Left ventricle myocardium superior (tissue), 1 donor: ENCODE results near the gene HTRA2. TPM values are rescaled to one million over a fixed set of nuclear protein-coding genes. Genes with fewer than 3 reads are reported as not detected.

Source experiments
- ATAC-seq: fragments of 200-7000 bp; cut with Tn5 transposase; one replicate; pipeline ENCODE4 v1.9.1; 2020; ENCODE audit warnings: mild to moderate bottlenecking, moderate library complexity
- DNase-seq: peaks from one replicate; pipeline ENCODE4 v3.0.0-alpha.2; 2020
- intact Hi-C: fragments of 100-400 bp; cut with micrococcal nuclease; formaldehyde crosslinking; loops from one replicate; pipeline ENCODE4 v1.11.0; 2022
- total RNA-seq: library from RNA; stranded (reverse); fragmentation: NEBNext Ultra II Directional; extraction: Animal tissue kit (Norgen Biotek cat#: 25700); gene quantifications from one replicate; pipeline ENCODE4 v1.2.1, GENCODE V29; 2021
- donor health status: DM: no; HTN: yes; CAD: no; lungs with severe emphysema.

HTRA2 gene
- total RNA-seq, 1 donor from 2014 or later, result 28.5 TPM

DNA sequence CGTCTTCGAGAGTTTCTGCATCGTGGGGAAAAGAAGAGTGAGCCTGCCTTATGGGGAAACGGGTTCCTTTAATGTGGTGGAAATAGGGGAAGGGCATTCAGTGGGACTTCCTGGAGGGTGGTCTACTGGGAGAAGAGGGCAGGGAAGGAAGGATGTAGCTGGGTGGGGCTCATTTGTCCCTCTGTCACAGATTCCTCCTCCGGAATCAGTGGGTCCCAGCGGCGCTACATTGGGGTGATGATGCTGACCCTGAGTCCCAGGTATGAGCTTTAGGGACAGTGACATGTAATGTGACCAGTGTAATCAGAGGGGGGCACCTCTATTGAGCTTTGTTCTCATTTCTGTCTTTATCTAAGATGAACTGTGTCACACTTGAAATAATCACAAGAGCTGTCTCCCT lies 1.9 kb downstream of the HTRA2 start:
- intact Hi-C loops, result no loop called here
- no peak for DNase-seq
- no peak for ATAC-seq

DNA sequence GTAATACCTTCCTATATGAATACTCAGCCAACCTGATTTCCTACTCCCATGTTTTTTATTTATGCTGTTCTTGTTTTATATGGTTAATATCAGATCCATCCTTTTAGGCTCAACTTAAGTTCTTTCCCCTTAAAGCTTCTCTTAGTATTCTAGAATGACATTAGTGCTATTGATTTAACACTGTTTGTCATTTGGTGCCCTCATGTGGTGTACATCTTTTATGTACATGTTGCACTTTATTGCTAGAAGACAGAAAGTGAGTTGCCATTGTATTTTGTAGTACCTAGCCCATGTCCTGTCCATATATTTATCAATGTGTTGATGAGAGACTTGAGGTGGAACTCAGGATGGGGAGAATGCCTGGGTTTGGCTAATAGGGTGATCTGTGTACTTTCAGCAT lies 2.5 kb downstream of the HTRA2 start:
- intact Hi-C loops, result no loop called here
- DNase-seq (no peak), ATAC-seq (no peak)

DNA sequence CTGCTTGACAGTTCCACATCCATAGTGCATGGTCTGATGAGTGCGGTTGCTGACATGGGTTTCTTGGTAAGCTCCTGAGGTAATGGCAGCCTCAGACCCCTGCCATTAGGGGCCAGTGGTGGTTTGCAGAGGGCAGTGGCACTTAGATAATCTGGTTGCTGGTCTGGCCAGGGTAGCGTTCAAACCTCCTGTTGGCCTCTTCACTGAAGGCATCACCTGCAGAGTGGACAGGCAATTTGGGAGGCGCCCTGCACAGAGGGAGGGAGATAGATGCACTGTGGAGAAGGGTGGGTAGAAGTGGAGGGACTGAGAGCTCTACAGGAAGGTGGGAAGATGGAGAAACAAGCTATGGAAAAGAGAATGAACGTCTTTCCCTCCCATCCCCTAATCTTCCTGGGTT lies 3.7 kb downstream of the HTRA2 start:
- DNase-seq, result no peak
- no peak for ATAC-seq
- intact Hi-C loops, result no loop called here

DNA sequence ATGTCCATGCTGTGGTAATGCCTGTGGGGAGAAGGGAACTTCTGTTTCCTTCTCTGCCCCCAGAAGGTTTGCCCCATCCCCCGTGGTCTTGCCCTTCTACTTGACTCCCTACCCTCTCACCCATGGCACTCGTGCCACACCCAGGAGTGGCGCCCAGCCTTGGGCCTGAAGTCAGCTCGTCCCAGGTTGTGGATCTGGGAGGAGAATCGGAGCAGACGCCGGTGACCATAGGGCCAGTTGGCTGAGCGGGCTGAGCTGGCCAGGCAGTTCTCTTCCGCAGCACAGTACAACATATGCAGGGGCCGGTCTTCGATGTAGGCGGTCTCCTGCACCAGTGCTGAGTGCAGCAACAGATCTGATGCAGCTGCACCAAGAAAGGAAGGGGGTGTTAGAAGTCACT lies 4.7 kb downstream of the HTRA2 start:
- DNase-seq, result no peak
- no peak for ATAC-seq
- intact Hi-C loops, result no loop called here

GRCh38 chr2:74535440-74535965 lies 5.8 kb downstream of the HTRA2 start:
- DNase-seq (no peak), ATAC-seq (no peak)
- intact Hi-C loops, result no loop called here

DNA sequence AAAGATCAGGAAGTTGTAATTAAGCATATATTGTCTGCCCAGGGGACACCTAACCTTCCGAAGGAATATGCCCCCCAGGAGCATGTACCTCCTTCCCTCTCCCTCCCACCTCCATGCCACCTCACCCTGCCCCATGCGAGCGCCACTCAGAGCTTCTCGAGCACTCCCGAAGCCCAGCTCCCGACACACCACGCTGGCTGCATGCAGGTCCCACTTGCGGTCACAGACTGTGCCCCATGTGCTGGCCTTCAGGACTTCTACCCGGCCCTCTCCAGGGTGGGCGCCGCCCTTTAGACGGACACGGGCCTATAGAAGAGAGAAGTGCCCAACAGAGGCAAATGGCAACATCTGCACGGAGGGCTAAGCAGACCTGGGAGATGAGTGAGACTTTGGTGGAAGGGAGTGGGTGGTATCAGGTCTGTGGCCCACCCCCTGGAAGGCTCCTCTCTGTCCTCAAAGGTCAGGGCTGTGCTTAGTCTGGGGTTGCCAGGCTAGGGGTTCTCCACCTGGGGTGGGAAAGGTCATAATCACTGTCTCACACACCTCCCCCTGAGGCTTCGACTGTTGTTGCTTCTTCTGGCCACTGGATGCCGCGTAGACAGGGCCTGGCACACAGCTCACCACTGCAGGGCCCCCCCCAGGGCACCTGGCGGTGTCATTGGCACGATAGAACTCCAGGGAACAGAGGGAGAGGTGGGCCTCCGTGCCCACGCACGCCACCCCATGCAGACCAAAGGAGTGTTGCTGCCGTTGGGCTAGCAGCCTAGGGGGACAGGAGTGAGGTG lies 6.6 kb downstream of the HTRA2 start:
- DNase-seq (no peak), ATAC-seq (no peak)
- intact Hi-C loops, result no loop called here

GRCh38 chr2:74537140-74537539 lies 7.4 kb downstream of the HTRA2 start:
- DNase-seq, result no peak
- no peak for ATAC-seq
- intact Hi-C loops, result no loop called here

- ATAC-seq, result no peak
- no peak for DNase-seq
- intact Hi-C loops, result no loop called here
Observed at GRCh38 chr2:74538881-74539339, 9.2 kb downstream of the HTRA2 start.

GRCh38 chr2:74540291-74540690 lies 10.6 kb downstream of the HTRA2 start:
- DNase-seq (peak; percentile 75), ATAC-seq (peak; percentile 90)
- intact Hi-C loops, result no loop called here

DNA sequence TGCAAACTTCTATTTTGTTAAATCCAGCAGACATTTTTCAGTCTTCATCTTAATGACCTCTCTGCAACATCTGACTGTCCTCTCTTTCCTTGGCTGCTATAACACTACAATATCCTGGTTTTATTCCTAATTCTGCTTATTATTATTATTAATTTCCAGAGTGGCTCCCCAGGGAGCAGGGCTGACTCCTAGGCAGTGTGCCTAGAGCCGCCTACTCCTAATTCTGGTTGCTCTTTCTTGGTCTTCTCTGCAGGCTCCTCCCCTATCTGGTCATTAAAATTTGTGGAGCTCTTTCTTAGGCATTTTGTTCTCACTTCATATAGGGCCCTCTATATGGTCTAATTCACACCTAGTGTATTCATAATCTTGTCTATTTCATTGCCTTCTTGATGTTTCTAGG lies 13.2 kb downstream of the HTRA2 start:
- DNase-seq (no peak), ATAC-seq (no peak)
- intact Hi-C loops, result no loop called here

- DNase-seq (no peak), ATAC-seq (no peak)
- intact Hi-C loops, result no loop called here
Observed at GRCh38 chr2:74544634-74545033, 14.9 kb downstream of the HTRA2 start.

DNA sequence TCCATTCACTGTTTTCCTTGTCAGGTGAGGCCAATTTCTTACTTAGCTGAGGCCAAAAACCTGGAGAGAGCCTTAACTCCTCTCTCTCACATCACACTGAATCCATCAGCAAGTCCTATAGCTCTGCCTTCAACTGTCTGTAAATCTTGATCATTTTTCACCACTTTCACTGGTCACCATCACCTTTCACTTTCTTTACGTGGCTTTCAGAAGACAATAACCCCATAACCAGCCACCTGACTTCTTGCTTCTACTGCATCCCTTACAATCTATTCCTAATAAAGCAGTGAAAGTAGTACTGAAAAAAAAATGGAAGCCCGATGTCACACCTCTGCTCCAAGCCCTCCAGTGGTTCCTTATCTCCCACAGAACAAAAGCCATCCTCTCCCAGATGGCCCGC lies 16.3 kb downstream of the HTRA2 start:
- DNase-seq, result no peak
- no peak for ATAC-seq
- intact Hi-C loops, result no loop called here

DNA sequence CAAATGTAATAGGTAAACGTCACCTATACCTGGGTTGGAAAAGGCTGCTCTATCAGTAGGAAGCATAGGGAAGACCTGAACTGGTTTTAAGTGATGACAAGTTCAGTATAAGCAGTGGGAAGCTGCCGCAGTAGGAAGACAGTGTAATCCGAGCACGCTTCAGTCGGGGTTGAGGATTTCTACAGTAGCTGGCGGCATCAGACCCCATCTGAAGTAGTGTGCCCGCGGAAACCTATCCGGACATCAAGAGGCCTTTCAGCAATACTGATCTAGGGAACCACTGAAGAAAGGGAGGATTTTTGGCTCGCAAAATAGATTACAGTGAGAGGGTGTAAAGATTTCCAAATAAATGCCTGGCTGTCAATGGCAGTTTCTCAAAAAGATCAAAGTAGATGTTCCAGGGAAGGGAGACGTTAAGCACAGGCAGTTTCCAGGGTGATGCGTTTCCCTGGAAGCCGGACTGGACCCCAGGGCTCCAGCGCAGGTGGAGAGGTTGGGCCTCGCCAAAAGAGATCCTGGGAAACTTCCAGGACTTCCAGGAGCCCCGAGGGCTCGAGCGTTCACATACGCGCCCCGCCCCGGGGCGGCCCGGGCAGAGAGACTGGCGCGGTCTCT lies 18.7 kb downstream of the HTRA2 start:
- no peak for DNase-seq
- intact Hi-C loops, result no loop called here
- peak; percentile 6 for ATAC-seq

DNA sequence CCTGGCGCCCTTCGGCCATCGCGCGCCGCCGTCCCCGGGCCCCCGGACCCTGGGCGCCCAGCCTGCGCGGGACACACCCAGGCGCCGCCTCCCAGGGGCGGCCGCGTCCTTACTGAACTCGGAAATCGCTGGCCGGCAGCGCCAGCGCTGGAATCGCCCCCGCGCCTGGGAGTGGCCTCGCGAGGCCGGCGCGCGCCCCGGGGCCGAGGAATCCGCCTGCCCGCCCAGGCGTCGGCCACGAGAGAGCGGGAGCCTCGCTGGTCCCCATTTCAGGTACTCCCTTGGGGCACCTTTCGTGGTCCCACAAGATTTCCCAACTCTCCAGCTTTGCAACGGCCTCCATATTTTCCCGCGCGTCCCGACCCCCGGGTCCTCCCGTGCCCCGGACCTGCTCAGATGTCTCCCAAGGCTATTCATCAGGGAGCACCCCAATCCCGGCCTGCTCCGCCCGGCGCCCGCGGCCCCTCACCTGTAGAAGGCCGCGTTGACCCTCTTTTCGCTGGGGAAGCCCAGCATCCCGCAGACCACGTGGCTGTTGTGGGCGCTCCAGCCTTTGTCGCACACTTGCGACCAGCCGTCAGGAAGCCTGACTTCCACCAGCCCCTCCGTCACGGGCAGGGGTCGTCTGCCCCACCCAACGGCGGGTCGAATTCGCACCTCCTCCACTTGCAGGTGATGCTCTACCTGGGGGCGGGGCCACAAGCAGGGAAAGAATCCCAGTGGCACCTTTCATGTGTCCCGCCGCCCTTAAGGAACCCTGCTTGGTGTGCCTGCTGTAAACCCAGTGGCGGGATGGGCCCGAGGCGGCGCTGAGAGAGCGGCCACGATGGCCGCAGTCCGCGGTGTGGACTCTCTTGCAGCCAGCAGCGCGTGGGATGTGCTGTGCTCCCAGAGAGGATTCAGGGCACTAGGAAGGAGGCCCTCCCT lies 19.4 kb downstream of the HTRA2 start:
- intact Hi-C loops, result no loop called here
- ATAC-seq (peak; percentile 89), DNase-seq (peak; percentile 88)

- intact Hi-C loops, result no loop called here
- no peak for ATAC-seq
Observed at GRCh38 chr2:74550231-74550630, 20.5 kb downstream of the HTRA2 start.

DNA sequence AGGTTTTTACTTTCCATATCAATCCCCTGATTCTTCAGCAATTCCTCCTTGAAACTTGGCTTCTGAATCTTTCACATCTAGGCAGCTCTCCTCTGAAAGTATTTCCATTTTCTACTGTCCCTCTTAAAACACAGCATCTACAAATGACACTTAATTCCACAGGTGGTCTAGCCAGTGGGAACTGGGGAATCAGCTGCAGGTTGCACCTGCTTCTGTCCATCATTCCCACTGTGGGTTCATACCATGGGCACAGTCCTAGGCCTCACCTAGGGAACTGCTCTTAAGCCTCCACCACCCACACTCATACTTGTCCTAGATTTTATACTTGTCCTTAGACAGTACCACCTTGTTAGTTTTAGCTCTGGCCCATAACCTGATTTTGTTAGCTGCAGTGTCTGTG lies 21.8 kb downstream of the HTRA2 start:
- DNase-seq, result no peak
- no peak for ATAC-seq
- intact Hi-C loops, result no loop called here

More at GRCh38 chr2:74550231-74550630, 20.5 kb downstream of the HTRA2 start:
- DNase-seq, result no peak

DNA sequence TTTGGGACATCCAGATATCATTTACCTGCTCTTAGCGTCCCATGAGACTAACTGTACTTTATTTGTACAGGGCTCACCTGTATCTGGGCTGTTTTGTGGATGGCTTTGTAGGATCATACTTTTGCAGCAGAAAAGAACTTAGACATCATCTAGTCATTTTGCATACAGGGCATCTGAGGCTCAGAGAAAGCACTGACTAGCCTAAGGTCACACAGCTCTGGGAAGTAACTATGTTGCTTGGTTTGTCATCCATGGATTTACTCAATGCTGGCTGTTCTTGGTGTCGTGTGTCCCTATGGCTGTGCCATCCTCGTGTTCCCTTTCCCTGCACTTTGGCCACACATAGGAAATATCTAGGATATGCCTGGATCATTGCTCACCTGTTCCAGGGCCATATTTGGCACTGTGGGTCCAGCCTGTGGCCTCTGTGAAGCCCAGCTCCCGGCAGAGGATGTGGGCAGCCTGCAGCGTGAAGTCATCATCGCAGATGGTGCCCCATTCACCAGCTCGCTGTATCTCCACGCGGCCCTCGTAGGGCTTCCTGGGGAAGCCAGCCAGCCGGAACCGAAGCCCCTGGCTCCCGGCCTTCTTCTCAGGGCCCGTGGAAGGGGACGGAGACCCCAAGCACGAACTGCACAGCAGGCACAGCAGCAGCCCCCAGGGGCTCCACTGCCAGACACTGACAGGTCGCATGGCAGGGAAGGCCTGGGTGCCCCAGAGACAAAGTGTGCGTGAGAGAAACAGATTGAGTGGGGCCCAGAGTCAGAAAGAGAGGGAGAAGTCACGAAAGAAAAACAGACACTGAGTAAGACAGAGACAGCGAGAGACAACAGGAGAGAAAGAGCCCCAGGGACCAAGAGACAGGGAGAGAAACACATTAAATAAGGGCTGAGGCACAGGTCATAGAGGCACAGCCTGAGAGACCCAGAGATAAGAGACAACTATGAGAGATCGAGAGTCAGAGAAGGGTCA lies 22.5 kb downstream of the HTRA2 start:
- ATAC-seq (no peak), DNase-seq (no peak)
- intact Hi-C loops, result no loop called here

DNA sequence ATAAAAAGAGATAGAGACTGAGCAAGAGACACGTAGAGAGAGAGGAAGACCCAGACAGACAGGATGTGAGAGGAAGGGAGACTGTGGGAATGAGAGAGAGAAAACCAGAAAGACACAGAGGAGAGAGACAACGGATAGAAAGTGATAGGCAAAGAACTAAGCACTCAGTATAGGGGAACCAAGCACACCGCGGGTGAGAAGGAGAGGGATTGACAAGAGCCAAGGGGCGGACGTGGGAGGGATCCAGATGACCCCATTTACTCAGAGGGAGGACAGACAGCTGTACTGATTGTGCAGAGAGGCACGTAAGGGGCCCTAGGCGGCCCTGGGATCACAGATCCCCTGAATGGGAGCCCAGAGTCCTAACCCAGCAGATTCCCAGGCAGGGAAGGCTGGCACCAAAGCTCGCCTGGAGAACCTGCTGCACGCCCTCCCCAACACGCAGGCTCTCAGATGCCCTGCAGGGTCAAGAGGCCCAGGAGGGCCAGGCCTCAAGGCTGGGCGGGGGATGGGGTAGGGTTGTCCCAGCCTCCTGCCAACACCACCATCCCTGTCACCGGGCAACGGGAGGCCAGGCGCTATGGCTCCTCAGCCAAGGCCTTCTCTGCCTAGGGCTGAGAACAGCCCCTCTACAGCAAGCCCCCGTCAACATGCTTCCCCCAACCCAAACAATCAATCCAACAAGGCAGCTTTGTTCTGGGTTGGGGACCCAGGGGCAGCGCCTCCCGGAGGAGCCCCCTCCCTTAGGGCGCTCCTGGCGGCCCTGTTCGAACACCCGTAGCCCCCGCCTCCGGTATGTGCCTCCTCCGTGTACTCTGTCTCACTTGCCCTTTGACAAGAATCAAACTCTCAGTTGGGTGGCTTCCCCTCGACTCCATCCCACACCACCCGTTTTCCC lies 23.4 kb downstream of the HTRA2 start:
- intact Hi-C loops, result no loop called here
- ATAC-seq, result peak; percentile 3
- peak; percentile 45 for DNase-seq
